HG03039 (cell line): ENCODE results near the gene PCGF3.
A peak's percentile ranks its signal among the peaks of the same experiment; 100 is the strongest.
"Not testable (repeated sequence)": the region's sequence is repeated elsewhere in the genome, so short reads cannot be mapped to it uniquely, and the experiment has no call there.

Experiments
- ATAC-seq: cut with Tn5 transposase; IDR thresholded peaks from one replicate; pipeline ENCODE4 v1.9.1; 2021; ENCODE audit warnings: mild to moderate bottlenecking, moderate library complexity; ENCODE audit not compliant: unreplicated experiment

The PCGF3 gene

GRCh38 chr4:777520-778262 lies 72.1 kb downstream of the PCGF3 start:
- no peak for ATAC-seq

- ATAC-seq, result no peak
Measured at GRCh38 chr4:779555-779954, 73.9 kb downstream of the PCGF3 start.

GRCh38 chr4:780255-780654 lies 74.6 kb downstream of the PCGF3 start:
- ATAC-seq, result not testable (repeated sequence)

- peak; percentile 4 for ATAC-seq
Measured at GRCh38 chr4:780716-781492, 75.3 kb downstream of the PCGF3 start.

GRCh38 chr4:781493-782216 lies 76.0 kb downstream of the PCGF3 start:
- peak; percentile 94 for ATAC-seq

GRCh38 chr4:784401-785331 lies 79.0 kb downstream of the PCGF3 start:
- ATAC-seq, result no peak

GRCh38 chr4:785332-786073 lies 79.9 kb downstream of the PCGF3 start:
- no peak for ATAC-seq

GRCh38 chr4:786074-786741 lies 80.6 kb downstream of the PCGF3 start:
- no peak for ATAC-seq

GRCh38 chr4:786861-787300 lies 81.2 kb downstream of the PCGF3 start:
- ATAC-seq, result no peak

GRCh38 chr4:787561-787981 lies 81.9 kb downstream of the PCGF3 start:
- ATAC-seq, result no peak

- ATAC-seq, result no peak
Measured at GRCh38 chr4:788006-788635, 82.5 kb downstream of the PCGF3 start.

GRCh38 chr4:788636-789297 lies 83.1 kb downstream of the PCGF3 start:
- no peak for ATAC-seq

GRCh38 chr4:789571-790465 lies 84.2 kb downstream of the PCGF3 start:
- ATAC-seq, result no peak

GRCh38 chr4:790466-790820 lies 84.8 kb downstream of the PCGF3 start:
- ATAC-seq, result no peak

- no peak for ATAC-seq
Measured at GRCh38 chr4:791252-791897, 85.7 kb downstream of the PCGF3 start.

GRCh38 chr4:791898-792625 lies 86.4 kb downstream of the PCGF3 start:
- ATAC-seq, result no peak
